DMS53 treated with DMSO at 0.1 percent for 48 hours (cell line): ENCODE data around the gene C14orf93.

Experiments used
- DNase-seq: peaks from one replicate; lab custom pipeline; 2025; ENCODE audit not compliant: unreplicated experiment; lab: John Stamatoyannopoulos, UW

The C14orf93 gene

DNA sequence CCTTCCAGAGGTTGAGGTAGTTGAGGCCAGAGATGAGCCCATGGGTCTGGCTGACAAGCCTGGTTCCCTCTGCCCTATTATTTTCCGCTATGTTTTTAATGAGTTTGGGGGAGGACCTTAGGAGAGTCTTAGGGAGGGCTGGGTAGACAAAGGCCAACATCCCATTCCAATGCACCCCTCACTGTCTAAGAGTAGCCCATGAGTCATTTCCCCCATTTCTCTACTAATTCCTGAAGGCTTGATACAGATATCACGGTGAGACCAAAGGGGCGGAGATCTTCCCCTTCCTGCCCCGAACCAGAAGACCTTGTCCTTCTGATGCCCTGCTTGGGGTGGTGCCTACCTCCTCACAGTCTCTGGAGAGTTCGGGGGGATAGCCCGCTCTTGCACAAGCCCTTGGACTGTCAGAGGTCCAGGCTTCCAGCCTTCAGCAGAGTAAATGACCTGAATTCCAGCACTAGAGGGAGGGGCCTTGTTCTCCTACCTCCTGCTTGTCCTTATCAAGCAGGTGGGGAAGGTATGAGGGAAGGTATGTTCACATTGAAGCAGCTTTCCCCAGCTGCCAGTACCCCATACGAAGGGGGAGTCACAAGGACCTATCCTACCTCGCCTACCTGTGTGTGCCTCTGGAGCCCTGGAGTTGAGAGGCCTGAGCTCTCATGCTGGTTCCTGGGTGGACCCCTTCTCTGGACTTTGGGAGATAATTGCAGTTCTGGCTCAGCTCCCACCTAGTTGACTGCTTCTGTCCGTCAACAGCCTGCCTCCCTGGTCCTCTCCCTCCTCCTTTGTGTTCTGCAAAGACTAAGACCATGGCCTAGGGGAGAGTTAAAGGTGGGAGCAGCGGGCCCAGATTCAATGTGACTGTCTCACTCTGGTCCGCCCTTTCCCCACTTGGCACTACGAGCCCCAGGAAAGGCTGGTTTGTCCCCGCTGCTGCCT is 35.7 kb upstream of the C14orf93 start:
- no peak for DNase-seq

DNA sequence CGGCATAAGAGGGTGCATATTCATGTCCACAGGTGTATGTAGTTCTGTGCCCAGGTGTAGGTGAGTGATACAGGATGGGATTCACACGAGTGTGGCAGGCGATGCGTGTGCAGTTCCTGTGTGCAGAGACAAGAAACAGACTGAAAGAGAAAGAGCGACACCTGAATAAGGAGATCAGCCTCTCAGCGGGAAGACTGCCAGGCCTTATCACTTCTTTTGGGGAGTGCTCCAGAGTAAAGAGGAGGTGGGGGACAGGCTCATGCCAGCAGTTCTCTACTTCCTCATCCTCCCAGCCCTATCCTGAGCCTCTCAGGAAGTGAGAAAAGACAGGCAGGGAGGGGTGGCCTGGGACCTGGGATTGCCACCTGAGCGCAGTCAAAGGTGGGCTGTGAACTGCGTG is 34.9 kb upstream of the C14orf93 start:
- no peak for DNase-seq

DNA sequence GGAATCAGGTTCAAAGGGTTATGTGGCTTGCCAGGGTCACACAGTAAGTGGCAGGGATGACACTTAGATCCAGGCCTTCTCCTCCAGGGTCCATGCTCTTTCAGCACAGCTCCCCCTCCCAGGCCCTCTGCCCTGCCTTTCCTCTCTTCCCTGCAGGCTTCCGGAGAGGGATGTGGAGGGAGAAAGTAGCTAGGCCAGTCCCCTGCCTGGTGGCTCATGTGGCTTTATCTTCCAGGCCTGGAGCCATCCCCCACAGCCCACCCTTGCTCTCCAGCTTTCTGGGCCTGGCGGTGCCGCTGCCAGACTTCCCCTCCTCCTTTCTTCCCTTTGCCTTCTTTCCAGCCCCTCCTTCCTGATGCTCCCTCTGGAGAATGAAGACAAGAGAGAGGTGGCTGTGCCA is 33.8 kb upstream of the C14orf93 start:
- no peak for DNase-seq

DNA sequence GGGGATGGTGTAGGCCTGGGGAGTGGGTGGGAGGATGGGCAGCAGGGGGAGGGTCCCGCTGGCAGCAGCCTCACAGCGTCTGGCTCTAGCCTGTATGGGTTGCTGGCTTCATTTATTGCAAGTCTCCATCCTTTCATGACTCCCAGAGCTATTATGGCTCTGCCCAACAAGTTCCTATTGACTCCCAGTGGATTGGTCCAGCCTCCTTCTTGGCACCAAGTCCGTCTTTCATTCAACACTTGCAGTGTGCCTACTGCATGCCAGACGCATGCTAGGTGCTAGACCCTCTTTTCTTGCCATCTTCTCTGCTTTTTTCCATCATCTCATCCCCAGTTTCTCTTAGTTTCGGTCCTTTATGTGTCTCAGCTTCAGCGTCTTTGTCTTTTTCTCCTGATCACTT is 33.2 kb upstream of the C14orf93 start:
- no peak for DNase-seq

DNA sequence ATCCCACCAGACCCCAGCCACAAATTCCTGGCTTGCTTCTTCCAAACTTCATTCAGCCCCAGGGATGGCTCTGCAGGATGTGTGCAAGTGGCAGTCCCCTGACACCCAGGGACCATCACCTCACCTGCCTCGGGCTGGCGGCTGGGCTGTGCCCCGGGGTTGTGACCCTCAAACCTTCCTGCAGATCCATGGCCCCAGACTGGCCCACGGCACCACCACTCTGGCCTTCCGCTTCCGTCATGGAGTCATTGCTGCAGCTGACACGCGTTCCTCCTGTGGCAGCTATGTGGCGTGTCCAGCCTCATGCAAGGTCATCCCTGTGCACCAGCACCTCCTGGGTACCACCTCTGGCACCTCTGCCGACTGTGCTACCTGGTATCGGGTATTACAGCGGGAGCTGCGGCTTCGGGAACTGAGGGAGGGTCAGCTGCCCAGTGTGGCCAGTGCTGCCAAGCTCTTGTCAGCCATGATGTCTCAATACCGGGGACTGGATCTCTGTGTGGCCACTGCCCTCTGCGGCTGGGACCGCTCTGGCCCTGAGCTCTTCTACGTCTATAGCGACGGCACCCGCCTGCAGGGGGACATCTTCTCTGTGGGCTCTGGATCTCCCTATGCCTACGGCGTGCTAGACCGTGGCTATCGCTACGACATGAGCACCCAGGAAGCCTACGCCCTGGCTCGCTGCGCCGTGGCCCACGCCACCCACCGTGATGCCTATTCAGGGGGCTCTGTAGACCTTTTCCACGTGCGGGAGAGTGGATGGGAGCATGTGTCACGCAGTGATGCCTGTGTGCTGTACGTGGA is 32.4 kb upstream of the C14orf93 start, which contains the start of gene PSMB11:
Gene PSMB11, plus strand, starts transcription at position 51 of the 804 bp plus-strand sequence. Its CDS starts 14 bp downstream, at position 65.
- DNase-seq: no peak

DNA sequence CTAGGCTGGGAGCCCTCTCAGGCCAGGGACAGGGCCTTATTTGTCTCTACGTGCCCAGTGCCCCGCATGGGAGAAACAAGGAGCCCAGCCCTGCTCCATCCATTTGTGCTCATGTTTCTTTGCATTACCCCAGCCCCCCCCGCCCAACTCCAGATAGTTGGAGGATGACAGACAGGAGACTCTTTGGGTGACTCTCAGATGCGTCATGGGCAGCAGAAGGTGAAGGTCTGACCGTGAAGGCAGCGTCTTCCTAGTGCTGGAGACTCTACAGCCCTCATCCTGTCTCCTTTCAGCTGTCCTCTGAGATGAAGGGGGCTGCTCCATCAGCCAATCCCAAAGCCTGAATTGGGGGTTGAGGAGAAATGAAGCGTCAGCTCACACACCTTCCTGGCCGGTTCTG is 31.8 kb upstream of the C14orf93 start:
- DNase-seq: no peak

DNA sequence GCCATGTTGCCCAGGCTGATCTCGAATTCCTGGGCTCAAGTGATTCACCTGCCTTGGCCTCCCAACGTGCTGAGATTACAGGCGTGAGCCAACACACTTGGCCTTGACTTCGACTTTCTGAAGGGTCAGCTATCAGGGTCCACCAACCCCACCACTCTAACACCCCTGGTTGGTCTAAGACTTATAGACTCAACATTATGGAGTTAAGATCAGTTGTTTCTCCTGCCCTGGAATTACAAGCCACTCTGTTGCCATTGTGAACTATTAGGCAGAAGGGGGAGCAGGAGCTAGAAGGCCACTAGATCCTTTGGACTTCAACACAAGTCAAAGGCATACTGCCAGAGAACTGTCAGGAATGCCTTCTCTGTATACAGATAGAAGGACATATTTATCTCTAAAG is 30.2 kb upstream of the C14orf93 start:
- DNase-seq: no peak

DNA sequence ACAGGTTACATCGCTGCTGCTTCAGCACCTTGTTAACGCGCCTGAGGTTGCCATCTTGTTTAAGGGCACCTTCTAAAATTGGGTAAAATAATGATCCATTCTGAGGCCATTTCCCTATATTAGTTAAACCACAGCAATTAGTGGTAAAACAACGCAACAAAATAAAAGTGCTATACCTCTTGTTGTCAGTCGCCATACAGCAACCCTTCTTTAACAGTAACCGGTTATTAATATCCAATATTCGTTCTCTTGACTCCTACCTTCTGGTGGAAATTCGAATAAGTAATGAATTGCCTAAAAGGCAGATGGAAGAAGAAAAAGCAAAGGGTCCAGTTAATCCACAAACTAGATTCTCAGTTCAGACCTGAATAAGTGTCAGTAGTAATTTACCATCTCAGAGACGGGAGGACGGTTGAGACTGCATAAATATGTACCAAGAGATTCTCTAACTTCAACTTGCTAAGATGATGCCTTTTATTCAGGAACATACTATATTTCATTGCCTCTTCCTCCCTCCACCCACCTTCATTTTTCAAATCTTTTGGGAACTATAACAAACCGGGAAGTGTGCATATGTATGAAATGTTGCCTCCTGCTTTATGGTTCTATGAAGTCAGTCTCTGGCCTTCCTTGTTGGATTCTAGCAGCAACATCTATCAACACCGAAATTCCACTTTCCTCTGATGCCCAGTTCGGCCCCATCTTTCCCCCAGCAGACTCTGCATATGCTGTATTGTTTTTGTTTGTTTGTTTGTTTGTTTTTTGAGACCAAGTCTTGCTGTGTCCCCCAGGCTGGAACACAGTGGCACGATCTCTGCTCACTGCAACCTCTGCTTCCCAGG is 25.6 kb upstream of the C14orf93 start:
- no peak for DNase-seq

DNA sequence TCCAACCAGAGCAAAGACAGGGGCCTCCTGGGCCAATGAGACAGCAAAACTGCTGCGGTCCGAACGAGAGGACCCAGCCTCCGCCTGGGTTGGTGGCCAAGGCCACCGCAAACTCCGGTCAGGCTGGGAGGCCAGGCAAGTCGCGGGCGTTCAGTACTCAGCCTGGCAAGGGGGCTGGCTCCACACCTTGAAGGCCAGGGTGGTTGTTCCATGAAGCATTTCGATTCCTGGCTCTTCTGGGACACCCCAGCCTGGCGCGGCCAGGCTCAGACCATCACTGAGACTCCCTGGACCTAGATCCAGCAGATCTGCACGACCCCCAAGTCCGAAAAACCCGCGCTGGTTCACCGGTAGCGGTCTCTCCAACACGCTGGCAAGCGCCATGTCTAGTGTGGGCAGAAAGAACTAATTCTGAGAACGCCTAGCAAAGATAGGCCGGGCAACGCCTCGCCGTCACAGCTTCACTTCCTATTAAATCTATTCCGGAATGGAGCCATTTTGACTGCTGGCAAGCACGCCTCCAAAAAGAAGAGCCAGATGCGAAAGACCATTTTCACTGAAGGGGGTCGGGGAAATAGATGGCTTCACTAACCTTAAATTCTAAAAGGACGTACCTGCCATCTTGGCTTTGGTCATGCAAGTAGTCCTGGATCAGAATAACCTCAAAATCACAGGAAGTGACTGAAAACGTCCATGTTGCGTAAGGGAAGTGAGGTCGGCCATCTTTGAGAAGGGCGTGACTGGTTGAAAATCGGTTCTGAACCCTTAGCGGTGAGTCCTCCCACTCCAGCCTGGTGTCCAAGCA is 24.8 kb upstream of the C14orf93 start, which contains the start of gene PSMB5:
Gene PSMB5, minus strand, starts transcription at position 403 of the 805 bp plus-strand sequence. Its CDS starts 19 bp downstream, at position 384.
- DNase-seq: no peak

DNA sequence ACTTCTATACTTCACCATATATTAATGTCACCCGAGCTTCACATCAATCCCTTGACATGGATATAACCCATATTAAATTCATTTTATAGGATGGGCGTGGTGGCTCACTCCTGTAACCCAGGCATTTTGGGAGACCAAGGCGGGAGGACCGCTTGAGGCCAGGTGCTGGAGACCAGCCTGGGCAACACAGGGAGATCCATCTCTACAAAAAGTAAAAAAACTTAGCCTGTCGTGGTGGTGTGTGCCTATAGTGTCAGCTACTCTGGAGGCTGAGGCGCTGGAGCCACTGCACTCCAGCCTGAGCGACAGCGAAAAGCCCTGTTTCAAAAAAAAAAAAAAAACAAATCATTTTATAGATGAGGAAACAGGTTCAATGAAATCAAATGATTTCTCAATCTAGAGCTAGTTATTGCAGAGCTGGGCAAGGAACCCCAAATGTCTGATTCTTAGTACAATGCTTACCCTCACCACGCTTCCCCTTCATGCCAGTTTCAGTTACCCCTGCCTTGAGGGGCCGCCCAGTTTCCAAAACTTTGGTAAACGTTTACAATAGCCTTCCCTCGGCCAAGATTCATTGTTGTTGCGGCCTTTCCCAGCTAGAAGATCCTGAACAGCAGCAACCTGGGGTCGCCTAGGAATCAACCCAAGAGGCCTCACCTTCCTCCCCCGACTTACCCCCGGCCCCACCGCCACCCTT is 24.0 kb upstream of the C14orf93 start:
- DNase-seq: no peak

DNA sequence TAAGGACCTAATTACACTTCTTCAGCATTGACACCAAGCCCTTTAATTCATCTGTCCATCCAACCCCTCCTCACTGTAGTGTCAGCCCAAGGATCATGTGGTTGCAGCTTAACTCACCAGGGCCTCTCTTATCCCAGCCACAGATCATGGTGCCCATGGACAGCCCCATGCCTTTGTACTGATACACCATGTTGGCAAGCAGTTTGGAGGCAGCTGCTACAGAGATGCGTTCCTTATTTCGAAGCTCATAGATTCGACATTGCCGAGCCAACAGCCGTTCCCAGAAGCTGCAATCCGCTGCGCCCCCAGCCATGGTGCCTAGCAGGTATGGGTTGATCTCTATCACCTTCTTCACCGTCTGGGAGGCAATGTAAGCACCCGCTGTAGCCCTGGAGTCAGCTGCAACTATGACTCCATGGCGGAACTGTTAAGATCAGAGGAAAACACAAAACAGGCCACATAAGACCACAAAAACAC is 23.3 kb upstream of the C14orf93 start:
- no peak for DNase-seq

DNA sequence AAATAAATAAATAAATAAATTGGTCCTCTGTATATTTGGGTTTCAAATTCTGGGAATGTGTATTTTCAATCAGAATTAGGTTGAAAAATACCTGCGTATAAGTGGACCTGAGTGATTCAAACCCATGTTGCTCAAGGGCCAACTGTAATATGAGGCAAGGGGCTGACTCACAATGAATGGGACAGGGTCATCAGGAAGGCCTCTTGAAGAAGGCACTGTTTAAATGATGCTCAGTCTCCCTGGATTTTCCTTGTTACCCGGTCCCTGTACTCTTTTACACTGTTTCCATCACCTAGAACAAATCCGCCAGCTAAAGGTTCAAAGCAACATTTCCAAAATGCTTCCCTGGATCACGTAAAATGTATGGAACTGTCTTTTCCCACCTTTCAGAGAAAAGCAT is 21.0 kb upstream of the C14orf93 start:
- DNase-seq: no peak

DNA sequence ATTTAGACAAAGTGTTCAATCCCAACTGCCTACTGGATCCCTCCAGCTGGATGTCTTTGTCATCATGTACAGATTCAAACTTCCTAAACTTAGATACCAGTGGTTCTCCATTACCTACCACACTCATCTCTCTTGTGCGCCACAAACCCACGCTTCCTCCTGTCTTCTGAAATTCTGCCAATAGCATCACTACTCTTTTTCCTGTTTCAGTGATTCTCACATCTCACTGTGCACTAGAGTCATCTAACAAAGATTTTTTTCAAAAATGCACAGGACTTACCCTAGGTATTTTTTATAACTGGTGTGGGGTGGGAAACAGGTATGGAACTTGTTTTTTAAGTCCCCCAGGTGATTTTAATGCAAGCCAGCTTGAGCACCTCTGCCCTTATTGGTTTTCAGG is 18.9 kb upstream of the C14orf93 start:
- no peak for DNase-seq

DNA sequence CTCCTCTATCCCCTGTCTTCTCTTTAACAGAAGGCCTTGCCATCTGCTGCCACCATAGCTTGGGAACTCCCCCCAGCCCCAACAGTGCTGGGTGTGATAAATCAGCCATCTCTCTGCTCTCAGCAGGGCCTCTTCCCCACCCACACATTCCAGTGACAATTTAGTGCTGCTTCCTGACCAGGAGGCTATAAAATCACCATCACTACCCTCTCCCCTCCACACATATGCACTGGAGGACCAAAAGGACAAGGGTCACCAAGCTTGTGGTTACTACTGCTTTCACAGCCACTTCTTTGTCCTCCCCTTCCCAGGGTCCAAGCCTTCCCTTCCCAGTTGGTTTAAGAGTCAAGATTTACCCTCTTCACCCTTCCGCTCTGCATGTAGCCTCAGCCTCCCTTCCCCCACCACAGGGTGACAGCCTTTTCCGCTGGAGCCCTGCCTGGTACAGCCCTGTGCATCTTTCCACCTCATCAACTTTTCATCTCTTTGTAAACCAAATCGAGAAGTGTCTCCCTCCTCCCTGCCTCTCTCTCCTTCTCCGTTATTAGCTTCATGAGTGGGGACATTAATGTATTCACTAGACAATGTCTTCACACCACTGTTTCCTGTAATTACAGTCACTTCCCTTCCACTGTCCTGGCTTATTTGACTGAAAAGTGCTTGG is 15.3 kb upstream of the C14orf93 start:
- no peak for DNase-seq

DNA sequence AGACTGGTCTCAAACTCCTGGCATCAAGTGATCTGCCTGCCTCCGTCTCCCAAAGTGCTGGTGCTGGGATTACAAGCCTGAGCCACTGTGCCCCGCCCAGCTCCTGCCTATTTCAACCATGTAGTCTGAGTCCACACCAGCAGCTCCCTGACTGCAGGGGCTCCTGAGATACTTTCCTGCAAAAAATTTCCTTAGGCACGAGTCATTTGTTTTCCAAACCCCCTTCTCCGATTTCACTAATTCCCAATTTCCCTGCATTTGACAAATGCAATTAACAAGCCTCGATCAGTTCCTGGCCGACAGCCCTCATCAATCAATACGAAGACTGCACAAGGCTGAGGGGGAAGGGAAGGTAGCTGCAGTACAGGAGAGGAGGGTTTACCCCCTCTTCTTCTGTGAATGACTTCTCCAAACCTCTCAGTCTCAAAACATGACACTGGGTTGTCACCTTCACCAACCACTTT is 14.7 kb upstream of the C14orf93 start:
- no peak for DNase-seq

DNA sequence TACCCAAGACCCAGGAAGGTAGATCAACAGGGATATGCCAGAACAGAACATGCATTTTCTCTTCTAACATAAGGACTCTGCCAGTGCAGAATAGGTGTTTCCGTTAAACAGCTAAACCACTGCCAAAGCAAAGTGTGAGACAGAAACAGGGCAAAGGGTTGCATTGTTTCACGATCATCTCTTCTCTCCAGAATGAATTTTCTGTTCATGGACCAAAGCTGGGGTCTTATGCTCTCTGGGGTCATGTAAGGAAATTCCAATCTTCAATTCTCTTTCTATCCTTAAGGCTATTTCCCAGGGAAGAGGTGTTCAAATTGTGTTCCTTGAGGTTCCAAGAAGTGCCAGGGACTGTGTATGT is 13.8 kb upstream of the C14orf93 start:
- DNase-seq: no peak

DNA sequence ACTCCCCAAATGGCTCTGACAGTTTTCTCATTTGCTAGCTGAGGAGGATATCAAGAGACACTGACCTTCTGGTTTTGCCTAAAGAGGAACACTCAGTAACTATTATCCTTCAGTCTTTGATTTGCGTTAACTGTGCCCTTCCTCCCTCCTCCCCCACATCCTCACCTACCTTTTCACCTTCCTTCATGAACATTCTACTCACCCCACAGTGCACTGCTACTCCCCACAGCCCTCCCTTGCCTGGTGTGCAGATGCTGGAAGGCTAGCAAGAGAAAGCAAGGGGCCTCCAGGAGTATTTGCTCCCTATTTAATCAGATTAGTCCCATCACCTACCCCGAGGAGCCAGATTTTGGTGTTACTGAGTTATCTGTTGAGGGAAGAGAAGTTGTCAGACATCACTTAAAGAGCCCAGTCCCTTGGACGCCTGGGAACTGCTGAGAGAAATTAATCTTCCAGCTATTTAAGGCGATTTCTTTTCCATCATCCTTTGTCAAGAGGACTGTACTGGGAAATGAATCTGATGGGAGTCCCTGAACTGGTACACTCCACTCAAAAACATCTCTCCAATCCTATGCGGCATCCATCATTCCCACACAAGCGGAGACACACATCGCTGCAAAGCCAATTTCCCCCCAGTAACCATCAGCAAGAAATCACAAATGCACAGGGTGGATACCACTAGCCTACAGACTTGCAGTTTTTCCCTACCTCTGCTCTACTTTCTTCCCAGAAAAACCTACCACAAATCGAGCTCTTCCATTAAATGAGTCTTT is 13.3 kb upstream of the C14orf93 start:
- no peak for DNase-seq

DNA sequence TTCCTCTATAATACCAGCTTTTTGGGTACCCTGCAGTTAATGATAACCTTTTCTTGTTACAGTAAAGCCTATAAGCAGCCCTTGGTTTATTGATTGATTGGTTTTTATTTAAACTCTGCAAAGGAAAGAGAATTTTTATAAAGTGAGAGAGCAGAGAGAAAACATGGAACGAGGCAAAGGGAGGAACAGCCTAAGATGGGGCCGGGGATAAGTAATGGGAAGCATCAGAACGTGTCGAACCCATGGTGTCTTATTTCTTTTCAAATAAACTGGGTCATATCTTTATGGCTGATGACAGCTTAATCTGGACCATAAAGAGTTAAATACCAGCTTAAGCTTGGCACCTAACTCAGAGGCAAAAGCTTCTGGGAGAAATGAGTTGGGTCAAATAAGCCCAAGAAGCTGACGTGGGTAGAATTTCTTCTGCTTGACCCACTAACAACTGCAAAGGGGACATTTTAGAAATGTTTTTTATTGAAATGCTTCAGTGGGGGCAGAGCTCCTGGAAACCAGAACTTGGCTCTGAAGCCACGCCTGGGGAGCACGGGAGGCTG is 12.0 kb upstream of the C14orf93 start:
- DNase-seq: no peak
